Neural progenitor cell (in vitro differentiated cells): Measurements from ENCODE around the gene MYL9. TPM values are rescaled to one million over a fixed set of nuclear protein-coding genes. Genes with fewer than 3 reads are reported as not detected.
A peak's percentile ranks its signal among the peaks of the same experiment; 100 is the strongest.

ENCODE experiments used
- DNase-seq: peaks from one replicate; pipeline ENCODE4 v3.0.0-alpha.2; 2016; ENCODE audit warnings: low spot score
- H2AFZ ChIP-seq: fragments of 200-600 bp; sonication (generic); replicated peaks from 2 replicates; pipeline ENCODE4 v1.6.1; 2016; ENCODE audit warnings: antibody characterized with exemption
- H3F3A ChIP-seq: fragments of 200-600 bp; sonication (generic); 2 replicates; pipeline ENCODE4 v1.6.1; 2016; ENCODE audit warnings: antibody characterized with exemption, low read depth
- H3K27ac ChIP-seq: fragments of 200-600 bp; sonication (generic); 2 replicates; pipeline ENCODE4 v1.5.1; 2016; ENCODE audit warnings: mild to moderate bottlenecking
- H3K27me3 ChIP-seq: fragments of 200-600 bp; sonication (generic); 2 replicates; pipeline ENCODE4 v1.6.1; 2016; ENCODE audit warnings: mild to moderate bottlenecking, moderate library complexity
- H3K36me3 ChIP-seq: fragments of 200-600 bp; sonication (generic); 2 replicates; pipeline ENCODE4 v1.5.1; 2016
- H3K4me1 ChIP-seq: fragments of 200-600 bp; sonication (generic); 2 replicates; pipeline ENCODE4 v1.6.1; 2016; ENCODE audit warnings: mixed run types
- H3K4me2 ChIP-seq: fragments of 200-600 bp; sonication (generic); 2 replicates; pipeline ENCODE4 v1.6.1; 2016
- H3K4me3 ChIP-seq: fragments of 200-600 bp; sonication (generic); 2 replicates; pipeline ENCODE4 v1.5.1; 2016
- H3K79me2 ChIP-seq: fragments of 200-600 bp; sonication (generic); 2 replicates; pipeline ENCODE4 v1.6.1; 2016; ENCODE audit warnings: low read depth
- H3K9ac ChIP-seq: fragments of 200-600 bp; sonication (generic); 2 replicates; pipeline ENCODE4 v1.6.1; 2016
- H3K9me3 ChIP-seq: fragments of 200-600 bp; sonication (generic); 2 replicates; pipeline ENCODE4 v1.5.1; 2016; ENCODE audit warnings: low read depth
- H4K20me1 ChIP-seq: fragments of 200-600 bp; sonication (generic); 2 replicates; pipeline ENCODE4 v1.6.1; 2016; ENCODE audit warnings: low read depth
- H3K27ac Mint-ChIP-seq: 3 replicates; pipeline ENCODE4 v1.8.0; 2021; ENCODE audit warnings: mixed read lengths
- H3K27me3 Mint-ChIP-seq: 2 replicates; pipeline ENCODE4 v1.8.0; 2022; ENCODE audit warnings: low read depth, mild to moderate bottlenecking, inconsistent platforms, moderate library complexity, mixed read lengths; ENCODE audit not compliant: insufficient read depth
- H3K36me3 Mint-ChIP-seq: 3 replicates; pipeline ENCODE4 v1.8.0; 2021; ENCODE audit warnings: mixed read lengths
- H3K4me1 Mint-ChIP-seq: 3 replicates; pipeline ENCODE4 v1.8.0; 2021; ENCODE audit warnings: mixed read lengths
- H3K4me3 Mint-ChIP-seq: 3 replicates; pipeline ENCODE4 v1.8.0; 2021; ENCODE audit warnings: mild to moderate bottlenecking, moderate library complexity, mixed read lengths
- H3K9me3 Mint-ChIP-seq: 3 replicates; pipeline ENCODE4 v1.8.0; 2020; ENCODE audit warnings: mixed read lengths
- CTCF ChIP-seq: fragments of 200-600 bp; sonication (generic); IDR thresholded peaks from 2 replicates; pipeline ENCODE4 v1.5.1; 2017; ENCODE audit warnings: antibody characterized with exemption, mild to moderate bottlenecking
- EZH2 ChIP-seq: fragments of 200-600 bp; sonication (generic); IDR thresholded peaks from 2 replicates; pipeline ENCODE4 v1.6.1; 2017; ENCODE audit warnings: antibody characterized with exemption, mild to moderate bottlenecking, moderate library complexity
- EZH2phosphoT487 ChIP-seq: fragments of 200-600 bp; sonication (generic); IDR thresholded peaks from 2 replicates; pipeline ENCODE4 v1.6.1; 2017; ENCODE audit warnings: antibody characterized with exemption
- total RNA-seq: library from RNA; depleted of rRNA; stranded (reverse); fragments of >200 nt; gene quantifications from 2 replicates; pipeline ENCODE4 v1.2.3, GENCODE V29; 2015; ENCODE audit warnings: low replicate concordance

The MYL9 gene
- total RNA-seq, 1 donor from 2014 or later, result 12.4 TPM

- TF ChIP-seq CTCF (no peak), EZH2 (no peak), EZH2phosphoT487 (no peak)
- no peak overlapping the region for H3K27ac ChIP-seq
- H3K4me2 ChIP-seq, result peak overlapping the region; percentile 88
- Mint-ChIP-seq H3K4me3 (peak overlapping the region; percentile 22), H3K27me3 (peaks cover 5% of the 10 kb centered on the region), H3K27ac (peak overlapping the region; percentile 1), H3K9me3 (no peaks in the 10 kb centered on the region), H3K36me3 (no peaks in the 10 kb centered on the region), H3K4me1 (peaks cover 28% of the 10 kb centered on the region)
- H4K20me1 ChIP-seq, result peaks cover 42% of the 10 kb centered on the region
- no peaks in the 10 kb centered on the region for H3K9me3 ChIP-seq
- no peaks in the 10 kb centered on the region for H3K36me3 ChIP-seq
- H3K27me3 ChIP-seq, result no peaks in the 10 kb centered on the region
- peaks cover 10% of the 10 kb centered on the region for H3F3A ChIP-seq
- no peak overlapping the region for H3K9ac ChIP-seq
- no peak overlapping the region for H3K4me3 ChIP-seq
- no peak for DNase-seq
- peaks cover 15% of the 10 kb centered on the region for H3K79me2 ChIP-seq
- peaks cover 26% of the 10 kb centered on the region for H3K4me1 ChIP-seq
- H2AFZ ChIP-seq, result no peak overlapping the region
These were observed 2.1 kb downstream of the MYL9 start for GRCh38 chr20:36543184-36544133.

- Mint-ChIP-seq H3K9me3 (no peaks in the 10 kb centered on the region), H3K4me3 (no peak overlapping the region), H3K36me3 (no peaks in the 10 kb centered on the region), H3K4me1 (peaks cover 26% of the 10 kb centered on the region), H3K27ac (no peak overlapping the region), H3K27me3 (peaks cover 6% of the 10 kb centered on the region)
- no peak overlapping the region for H3K27ac ChIP-seq
- H3K36me3 ChIP-seq, result no peaks in the 10 kb centered on the region
- no peaks in the 10 kb centered on the region for H3K9me3 ChIP-seq
- H3F3A ChIP-seq, result peaks cover 10% of the 10 kb centered on the region
- TF ChIP-seq EZH2phosphoT487 (no peak), CTCF (no peak)
- H4K20me1 ChIP-seq, result peaks cover 42% of the 10 kb centered on the region
- H3K4me2 ChIP-seq, result no peak overlapping the region
- no peaks in the 10 kb centered on the region for H3K27me3 ChIP-seq
- no peak overlapping the region for H3K4me3 ChIP-seq
- peaks cover 15% of the 10 kb centered on the region for H3K79me2 ChIP-seq
- peaks cover 26% of the 10 kb centered on the region for H3K4me1 ChIP-seq
- H2AFZ ChIP-seq, result no peak overlapping the region
- H3K9ac ChIP-seq, result no peak overlapping the region
- no peak for DNase-seq
These were observed 3.1 kb downstream of the MYL9 start for GRCh38 chr20:36544134-36545018.

- no peak overlapping the region for H3K4me2 ChIP-seq
- no peak overlapping the region for H3K27ac ChIP-seq
- H3K27me3 ChIP-seq, result no peaks in the 10 kb centered on the region
- H4K20me1 ChIP-seq, result peaks cover 42% of the 10 kb centered on the region
- H3F3A ChIP-seq, result peaks cover 7% of the 10 kb centered on the region
- H3K27me3 Mint-ChIP-seq, result peaks cover 6% of the 10 kb centered on the region
- TF ChIP-seq EZH2phosphoT487 (no peak), CTCF (no peak), EZH2 (no peak)
- H3K36me3 ChIP-seq, result no peaks in the 10 kb centered on the region
- peaks cover 19% of the 10 kb centered on the region for H3K4me1 Mint-ChIP-seq
- H3K79me2 ChIP-seq, result peaks cover 15% of the 10 kb centered on the region
- no peak overlapping the region for H2AFZ ChIP-seq
- H3K4me3 ChIP-seq, result no peak overlapping the region
- no peak overlapping the region for H3K4me3 Mint-ChIP-seq
- H3K36me3 Mint-ChIP-seq, result no peaks in the 10 kb centered on the region
- H3K9me3 ChIP-seq, result no peaks in the 10 kb centered on the region
- no peak overlapping the region for H3K9ac ChIP-seq
- no peak for DNase-seq
- no peaks in the 10 kb centered on the region for H3K9me3 Mint-ChIP-seq
- peaks cover 13% of the 10 kb centered on the region for H3K4me1 ChIP-seq
- H3K27ac Mint-ChIP-seq, result peak overlapping the region; percentile 35
These were observed 4.9 kb downstream of the MYL9 start for GRCh38 chr20:36546111-36546736.
